Measurements from ENCODE around the gene TEX2. TPM values are rescaled to one million over a fixed set of nuclear protein-coding genes. Genes with fewer than 3 reads are reported as not detected.

The TEX2 gene
- total and polyA plus RNA-seq, 9 of the 15 experiments (the other 6 are each of a cell fraction or from before 2014, with no cell fraction given) = 4.1 to 27.6 (median 19.3) TPM

DNA sequence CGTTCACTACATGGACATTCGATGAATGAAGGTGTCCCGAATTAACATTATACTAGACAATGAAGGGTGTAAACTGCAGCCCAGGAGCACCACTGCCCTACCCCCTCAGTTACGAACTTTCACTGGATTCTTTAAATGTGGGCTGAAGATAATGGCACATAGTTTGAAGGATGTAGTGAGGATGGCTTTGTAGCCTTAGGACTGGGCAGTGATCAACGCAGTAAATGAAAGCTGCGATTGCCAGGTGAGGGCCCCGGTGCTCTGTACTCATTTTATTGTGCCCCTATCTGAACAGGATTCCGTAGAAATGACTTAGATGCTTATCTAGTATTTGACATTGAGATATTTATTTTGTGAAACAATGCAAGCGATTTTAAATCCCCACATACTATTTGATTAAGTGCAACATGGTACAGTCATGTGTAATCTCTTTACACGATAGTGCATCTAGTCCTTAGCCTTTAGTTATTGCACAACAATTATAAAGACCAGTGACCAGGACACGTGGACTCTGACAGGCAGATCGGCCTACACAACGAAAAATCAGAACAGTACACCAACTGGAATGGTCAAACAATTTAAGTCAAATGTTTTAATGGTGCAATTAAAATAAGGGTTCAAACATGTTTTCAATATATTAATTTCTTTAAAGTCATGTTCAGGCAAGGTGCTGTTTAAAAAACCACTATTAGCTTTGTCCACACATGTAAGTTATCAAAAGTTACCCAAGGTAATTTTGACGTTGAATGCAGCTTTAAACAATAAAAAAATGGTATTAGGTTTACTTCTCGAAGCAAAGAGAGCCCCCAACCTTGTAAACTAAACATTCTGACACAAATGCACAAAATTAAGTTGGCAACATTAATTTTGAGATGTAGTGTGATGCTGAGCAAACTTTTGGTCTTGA, 115.7 kb downstream of the TEX2 start (continued):
- TF ChIP-seq, protein P1, sequence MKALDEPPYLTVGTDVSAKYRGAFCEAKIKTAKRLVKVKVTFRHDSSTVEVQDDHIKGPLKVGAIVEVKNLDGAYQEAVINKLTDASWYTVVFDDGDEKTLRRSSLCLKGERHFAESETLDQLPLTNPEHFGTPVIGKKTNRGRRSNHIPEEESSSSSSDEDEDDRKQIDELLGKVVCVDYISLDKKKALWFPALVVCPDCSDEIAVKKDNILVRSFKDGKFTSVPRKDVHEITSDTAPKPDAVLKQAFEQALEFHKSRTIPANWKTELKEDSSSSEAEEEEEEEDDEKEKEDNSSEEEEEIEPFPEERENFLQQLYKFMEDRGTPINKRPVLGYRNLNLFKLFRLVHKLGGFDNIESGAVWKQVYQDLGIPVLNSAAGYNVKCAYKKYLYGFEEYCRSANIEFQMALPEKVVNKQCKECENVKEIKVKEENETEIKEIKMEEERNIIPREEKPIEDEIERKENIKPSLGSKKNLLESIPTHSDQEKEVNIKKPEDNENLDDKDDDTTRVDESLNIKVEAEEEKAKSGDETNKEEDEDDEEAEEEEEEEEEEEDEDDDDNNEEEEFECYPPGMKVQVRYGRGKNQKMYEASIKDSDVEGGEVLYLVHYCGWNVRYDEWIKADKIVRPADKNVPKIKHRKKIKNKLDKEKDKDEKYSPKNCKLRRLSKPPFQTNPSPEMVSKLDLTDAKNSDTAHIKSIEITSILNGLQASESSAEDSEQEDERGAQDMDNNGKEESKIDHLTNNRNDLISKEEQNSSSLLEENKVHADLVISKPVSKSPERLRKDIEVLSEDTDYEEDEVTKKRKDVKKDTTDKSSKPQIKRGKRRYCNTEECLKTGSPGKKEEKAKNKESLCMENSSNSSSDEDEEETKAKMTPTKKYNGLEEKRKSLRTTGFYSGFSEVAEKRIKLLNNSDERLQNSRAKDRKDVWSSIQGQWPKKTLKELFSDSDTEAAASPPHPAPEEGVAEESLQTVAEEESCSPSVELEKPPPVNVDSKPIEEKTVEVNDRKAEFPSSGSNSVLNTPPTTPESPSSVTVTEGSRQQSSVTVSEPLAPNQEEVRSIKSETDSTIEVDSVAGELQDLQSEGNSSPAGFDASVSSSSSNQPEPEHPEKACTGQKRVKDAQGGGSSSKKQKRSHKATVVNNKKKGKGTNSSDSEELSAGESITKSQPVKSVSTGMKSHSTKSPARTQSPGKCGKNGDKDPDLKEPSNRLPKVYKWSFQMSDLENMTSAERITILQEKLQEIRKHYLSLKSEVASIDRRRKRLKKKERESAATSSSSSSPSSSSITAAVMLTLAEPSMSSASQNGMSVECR (CRISPR knock-in tag; IDR thresholded peaks at IDR 0.05) = no peak
- TF ChIP-seq ZNF431 (CRISPR knock-in tag; IDR thresholded peaks at IDR 0.05) (no peak), CHD2 (IDR thresholded peaks at IDR 0.05; ENCODE audit: low read depth, low read length) (peak; percentile 39; the same call in 1 of the 2 replicates), GABPB2 (CRISPR knock-in tag; conservative IDR thresholded peaks at IDR 0.05) (0 out of 2 replicates have a peak, but pooled peaks have one; percentile 51), SOX6 (IDR thresholded peaks at IDR 0.05) (no peak), ZBTB7A (IDR thresholded peaks at IDR 0.05; ENCODE audit: borderline replicate concordance, control insufficient read depth, low read depth, low read length) (no peak), SAFB2 (IDR thresholded peaks at IDR 0.05; ENCODE audit: borderline replicate concordance, low read depth, low read length, severe bottlenecking) (no peak), YBX1 (IDR thresholded peaks at IDR 0.05) (no peak), KHSRP (IDR thresholded peaks at IDR 0.05) (0 out of 2 replicates have a peak, but pooled peaks have one; percentile 25)
- TF ChIP-seq, protein P2, sequence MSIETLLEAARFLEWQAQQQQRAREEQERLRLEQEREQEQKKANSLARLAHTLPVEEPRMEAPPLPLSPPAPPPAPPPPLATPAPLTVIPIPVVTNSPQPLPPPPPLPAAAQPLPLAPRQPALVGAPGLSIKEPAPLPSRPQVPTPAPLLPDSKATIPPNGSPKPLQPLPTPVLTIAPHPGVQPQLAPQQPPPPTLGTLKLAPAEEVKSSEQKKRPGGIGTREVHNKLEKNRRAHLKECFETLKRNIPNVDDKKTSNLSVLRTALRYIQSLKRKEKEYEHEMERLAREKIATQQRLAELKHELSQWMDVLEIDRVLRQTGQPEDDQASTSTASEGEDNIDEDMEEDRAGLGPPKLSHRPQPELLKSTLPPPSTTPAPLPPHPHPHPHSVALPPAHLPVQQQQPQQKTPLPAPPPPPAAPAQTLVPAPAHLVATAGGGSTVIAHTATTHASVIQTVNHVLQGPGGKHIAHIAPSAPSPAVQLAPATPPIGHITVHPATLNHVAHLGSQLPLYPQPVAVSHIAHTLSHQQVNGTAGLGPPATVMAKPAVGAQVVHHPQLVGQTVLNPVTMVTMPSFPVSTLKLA (conservative IDR thresholded peaks at IDR 0.05) = peak; percentile 73 to 82
- TF ChIP-seq, protein P3, sequence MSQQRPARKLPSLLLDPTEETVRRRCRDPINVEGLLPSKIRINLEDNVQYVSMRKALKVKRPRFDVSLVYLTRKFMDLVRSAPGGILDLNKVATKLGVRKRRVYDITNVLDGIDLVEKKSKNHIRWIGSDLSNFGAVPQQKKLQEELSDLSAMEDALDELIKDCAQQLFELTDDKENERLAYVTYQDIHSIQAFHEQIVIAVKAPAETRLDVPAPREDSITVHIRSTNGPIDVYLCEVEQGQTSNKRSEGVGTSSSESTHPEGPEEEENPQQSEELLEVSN (IDR thresholded peaks at IDR 0.05; ENCODE audit: borderline replicate concordance in 1 of 2, extremely low read depth in 1 of 2, insufficient read depth in 1 of 2, insufficient read length in 1 of 2, low read depth in 1 of 2, low read length in 1 of 2, poor library complexity in 1 of 2, severe bottlenecking in 1 of 2) = no peak
- TF ChIP-seq, protein P4, sequence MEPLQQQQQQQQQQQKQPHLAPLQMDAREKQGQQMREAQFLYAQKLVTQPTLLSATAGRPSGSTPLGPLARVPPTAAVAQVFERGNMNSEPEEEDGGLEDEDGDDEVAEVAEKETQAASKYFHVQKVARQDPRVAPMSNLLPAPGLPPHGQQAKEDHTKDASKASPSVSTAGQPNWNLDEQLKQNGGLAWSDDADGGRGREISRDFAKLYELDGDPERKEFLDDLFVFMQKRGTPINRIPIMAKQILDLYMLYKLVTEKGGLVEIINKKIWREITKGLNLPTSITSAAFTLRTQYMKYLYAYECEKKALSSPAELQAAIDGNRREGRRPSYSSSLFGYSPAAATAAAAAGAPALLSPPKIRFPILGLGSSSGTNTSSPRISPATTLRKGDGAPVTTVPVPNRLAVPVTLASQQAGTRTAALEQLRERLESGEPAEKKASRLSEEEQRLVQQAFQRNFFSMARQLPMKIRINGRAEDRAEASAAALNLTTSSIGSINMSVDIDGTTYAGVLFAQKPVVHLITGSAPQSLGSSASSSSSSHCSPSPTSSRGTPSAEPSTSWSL (CRISPR knock-in tag; IDR thresholded peaks at IDR 0.05; ENCODE audit: borderline replicate concordance) = no peak
- TF ChIP-seq, protein P5, sequence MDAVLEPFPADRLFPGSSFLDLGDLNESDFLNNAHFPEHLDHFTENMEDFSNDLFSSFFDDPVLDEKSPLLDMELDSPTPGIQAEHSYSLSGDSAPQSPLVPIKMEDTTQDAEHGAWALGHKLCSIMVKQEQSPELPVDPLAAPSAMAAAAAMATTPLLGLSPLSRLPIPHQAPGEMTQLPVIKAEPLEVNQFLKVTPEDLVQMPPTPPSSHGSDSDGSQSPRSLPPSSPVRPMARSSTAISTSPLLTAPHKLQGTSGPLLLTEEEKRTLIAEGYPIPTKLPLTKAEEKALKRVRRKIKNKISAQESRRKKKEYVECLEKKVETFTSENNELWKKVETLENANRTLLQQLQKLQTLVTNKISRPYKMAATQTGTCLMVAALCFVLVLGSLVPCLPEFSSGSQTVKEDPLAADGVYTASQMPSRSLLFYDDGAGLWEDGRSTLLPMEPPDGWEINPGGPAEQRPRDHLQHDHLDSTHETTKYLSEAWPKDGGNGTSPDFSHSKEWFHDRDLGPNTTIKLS (IDR thresholded peaks at IDR 0.05; ENCODE audit: borderline replicate concordance, low read depth) = 0 out of 2 replicates have a peak, but pooled peaks have one; percentile 5
- TF ChIP-seq, protein P6, sequence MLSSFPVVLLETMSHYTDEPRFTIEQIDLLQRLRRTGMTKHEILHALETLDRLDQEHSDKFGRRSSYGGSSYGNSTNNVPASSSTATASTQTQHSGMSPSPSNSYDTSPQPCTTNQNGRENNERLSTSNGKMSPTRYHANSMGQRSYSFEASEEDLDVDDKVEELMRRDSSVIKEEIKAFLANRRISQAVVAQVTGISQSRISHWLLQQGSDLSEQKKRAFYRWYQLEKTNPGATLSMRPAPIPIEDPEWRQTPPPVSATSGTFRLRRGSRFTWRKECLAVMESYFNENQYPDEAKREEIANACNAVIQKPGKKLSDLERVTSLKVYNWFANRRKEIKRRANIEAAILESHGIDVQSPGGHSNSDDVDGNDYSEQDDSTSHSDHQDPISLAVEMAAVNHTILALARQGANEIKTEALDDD (IDR thresholded peaks at IDR 0.05) = peak; percentile 56
